Caco-2 (cell line): Measurements from ENCODE around the gene SIK2. TPM values are rescaled to one million over a fixed set of nuclear protein-coding genes. Genes with fewer than 3 reads are reported as not detected.

Source experiments
- BruUV-seq: library from RNA; stranded (reverse); fragments of 400-500 nt; replicated peaks from 2 replicates; lab custom pipeline; 2021; lab: Mats Ljungman, UMichigan
- CTCF ChIA-PET: fragments of 300-600 bp; sonication (Branson Sonifier 250); formaldehyde crosslinking; loops from one replicate; lab custom pipeline; 2022; ENCODE audit warnings: antibody characterized with exemption; lab: Charles Lee
- POLR2A ChIA-PET: fragments of 300-600 bp; sonication (Branson Sonifier 250); formaldehyde crosslinking; loops from one replicate; lab custom pipeline; 2022; ENCODE audit warnings: antibody characterized with exemption; lab: Charles Lee
- DNase-seq, 2 experiments: peaks; one replicate each; pipeline versions ENCODE4 v3.0.0 to v3.0.0-alpha.2; 2020 to 2022
- H3K27me3 ChIP-seq: replicated peaks from 2 replicates; pipeline ENCODE4 v1.6.0; 2011; ENCODE audit warnings: low read length; ENCODE audit not compliant: control insufficient read depth, insufficient read depth
- H3K36me3 ChIP-seq: 2 replicates; pipeline ENCODE4 v1.5.1; 2011; ENCODE audit warnings: low read length; ENCODE audit not compliant: control insufficient read depth, insufficient read depth
- H3K4me1 ChIP-seq: fragments of 250-450 bp; sonication (Bioruptor Pico); 2 replicates; pipeline ENCODE4 v1.5.1; 2020; ENCODE audit warnings: mild to moderate bottlenecking
- H3K4me3 ChIP-seq: 2 replicates; pipeline ENCODE4 v1.5.1; 2011; ENCODE audit warnings: low read depth, mild to moderate bottlenecking, control low read depth, low read length
- H3K9me3 ChIP-seq: fragments of 250-450 bp; sonication (Bioruptor Pico); 2 replicates; pipeline ENCODE4 v1.5.1; 2020; ENCODE audit warnings: mild to moderate bottlenecking, moderate library complexity
- H3K27ac Mint-ChIP-seq: one replicate; pipeline ENCODE4 v1.8.0; 2022; ENCODE audit warnings: mixed read lengths; ENCODE audit not compliant: unreplicated experiment
- H3K27me3 Mint-ChIP-seq: one replicate; pipeline ENCODE4 v1.8.0; 2022; ENCODE audit warnings: mixed read lengths; ENCODE audit not compliant: insufficient read depth, unreplicated experiment
- H3K36me3 Mint-ChIP-seq: one replicate; pipeline ENCODE4 v1.8.0; 2022; ENCODE audit warnings: mild to moderate bottlenecking, mixed read lengths; ENCODE audit not compliant: insufficient read depth, unreplicated experiment
- H3K4me1 Mint-ChIP-seq: one replicate; pipeline ENCODE4 v1.8.0; 2022; ENCODE audit warnings: low read depth, mixed read lengths; ENCODE audit not compliant: unreplicated experiment
- H3K4me3 Mint-ChIP-seq: one replicate; pipeline ENCODE4 v1.8.0; 2022; ENCODE audit warnings: mild to moderate bottlenecking, moderate library complexity, mixed read lengths; ENCODE audit not compliant: unreplicated experiment
- H3K9me3 Mint-ChIP-seq: one replicate; pipeline ENCODE4 v1.8.0; 2022; ENCODE audit warnings: mixed read lengths; ENCODE audit not compliant: unreplicated experiment
- CTCF ChIP-seq, 2 experiments: fragments of 200-600 bp in 1 of 2; IDR thresholded peaks; 1 replicate in 1 of 2; 2 replicates in 1 of 2; pipeline versions ENCODE4 v1.5.1 to v1.8.0; 2011 to 2022; ENCODE audit warnings: antibody characterized with exemption in 1 of 2, control low read depth in 1 of 2, inconsistent platforms in 1 of 2, low read depth in 1 of 2, low read length in 1 of 2, mild to moderate bottlenecking in 1 of 2, moderate library complexity in 1 of 2; ENCODE audit not compliant: insufficient read depth in 1 of 2, severe bottlenecking in 1 of 2, unreplicated experiment in 1 of 2
- intact Hi-C: fragments of 100-400 bp; cut with micrococcal nuclease; formaldehyde crosslinking; loops from one replicate; pipeline ENCODE4 v1.10.0; 2022; ENCODE audit not compliant: unreplicated experiment
- total RNA-seq: library from RNA; stranded (reverse); gene quantifications from 2 replicates; pipeline ENCODE4 v1.2.3, GENCODE V29; 2022

SIK2 gene
- total RNA-seq, 1 experiment from 2014 or later = 40.2 TPM

GRCh38 chr11:111560800-111561199 is 41.4 kb upstream of the SIK2 start:
- H3K36me3 ChIP-seq = no peaks in the 10 kb centered on the region
- H3K4me1 Mint-ChIP-seq = peaks cover 7% of the 10 kb centered on the region
- no peaks in the 10 kb centered on the region for H3K27me3 ChIP-seq
- H3K36me3 Mint-ChIP-seq = no peaks in the 10 kb centered on the region
- H3K27ac Mint-ChIP-seq = no peak overlapping the region
- H3K27me3 Mint-ChIP-seq = no peaks in the 10 kb centered on the region
- BruUV-seq = no TSS peak
- peaks cover 16% of the 10 kb centered on the region for H3K9me3 Mint-ChIP-seq
- intact Hi-C loops = no loop called here
- H3K9me3 ChIP-seq = peaks cover 11% of the 10 kb centered on the region; the same call in 1 of the 2 replicates
- no peak overlapping the region for H3K4me3 Mint-ChIP-seq
- no peak overlapping the region for H3K4me3 ChIP-seq
- no peak for DNase-seq
- no peak for TF ChIP-seq CTCF (IDR thresholded peaks at IDR 0.05; ENCODE audit: insufficient read depth in 1 of 2, low read depth in 1 of 2, low read length in 1 of 2, severe bottlenecking in 1 of 2, unreplicated experiment in 1 of 2)
- ChIA-PET CTCF (interaction anchor here (0.7 kb wide), 1 partner anchor 34 kb away, joined by 3 read pairs; no protein-coding TSS in a partner anchor), POLR2A (no interaction called here)
- H3K4me1 ChIP-seq = no peaks in the 10 kb centered on the region

GRCh38 chr11:111561306-111561705 is 40.9 kb upstream of the SIK2 start:
- TF ChIP-seq CTCF (IDR thresholded peaks at IDR 0.05; ENCODE audit: insufficient read depth in 1 of 2, low read depth in 1 of 2, low read length in 1 of 2, severe bottlenecking in 1 of 2, unreplicated experiment in 1 of 2) = no peak
- no peaks in the 10 kb centered on the region for H3K27me3 ChIP-seq
- no peaks in the 10 kb centered on the region for H3K36me3 ChIP-seq
- no TSS peak for BruUV-seq
- H3K9me3 Mint-ChIP-seq = peaks cover 13% of the 10 kb centered on the region
- H3K4me1 ChIP-seq = no peaks in the 10 kb centered on the region
- POLR2A ChIA-PET = no interaction called here
- H3K4me3 Mint-ChIP-seq = no peak overlapping the region
- H3K4me1 Mint-ChIP-seq = peaks cover 7% of the 10 kb centered on the region
- intact Hi-C loops = no loop called here
- H3K27ac Mint-ChIP-seq = no peak overlapping the region
- H3K36me3 Mint-ChIP-seq = no peaks in the 10 kb centered on the region
- H3K27me3 Mint-ChIP-seq = no peaks in the 10 kb centered on the region
- no peak overlapping the region for H3K4me3 ChIP-seq
- CTCF ChIA-PET = interaction anchor here (0.7 kb wide), 1 partner anchor 35 kb away, joined by 3 read pairs; no protein-coding TSS in a partner anchor
- H3K9me3 ChIP-seq = peaks cover 6% of the 10 kb centered on the region; the same call in 1 of the 2 replicates
- no peak for DNase-seq

GRCh38 chr11:111561791-111562325 is 40.4 kb upstream of the SIK2 start:
- TF ChIP-seq CTCF (IDR thresholded peaks at IDR 0.05; ENCODE audit: insufficient read depth in 1 of 2, low read depth in 1 of 2, low read length in 1 of 2, severe bottlenecking in 1 of 2, unreplicated experiment in 1 of 2) = no peak
- Histone ChIP-seq H3K36me3 (no peaks in the 10 kb centered on the region), H3K27me3 (no peaks in the 10 kb centered on the region), H3K9me3 (no peaks in the 10 kb centered on the region), H3K4me1 (no peaks in the 10 kb centered on the region), H3K4me3 (no peak overlapping the region)
- POLR2A ChIA-PET = no interaction called here
- no peaks in the 10 kb centered on the region for H3K27me3 Mint-ChIP-seq
- H3K9me3 Mint-ChIP-seq = peaks cover 7% of the 10 kb centered on the region
- DNase-seq = no peak
- no peak overlapping the region for H3K27ac Mint-ChIP-seq
- H3K36me3 Mint-ChIP-seq = no peaks in the 10 kb centered on the region
- H3K4me1 Mint-ChIP-seq = peaks cover 7% of the 10 kb centered on the region
- intact Hi-C loops = no loop called here
- CTCF ChIA-PET = interaction anchor here (1.2 kb wide), 1 partner anchor 290 kb away, joined by 4 read pairs; no protein-coding TSS in a partner anchor
- no peak overlapping the region for H3K4me3 Mint-ChIP-seq
- no TSS peak for BruUV-seq
